Measurements from ENCODE around the gene OR2V2.

The OR2V2 gene

GRCh38 chr5:181185560-181185959 is 38.2 kb downstream of the OR2V2 start:
- no peak for DNase-seq (ENCODE audit: low read depth in 1 of 2, low spot score in 1 of 2)
- Histone ChIP-seq H3K4me3 (replicated peaks; ENCODE audit: insufficient read depth, low read length) (no peak overlapping the region), H3K27ac (replicated peaks) (no peak overlapping the region), H3K27me3 (ENCODE audit: insufficient read depth, poor library complexity, severe bottlenecking) (no peaks in the 10 kb centered on the region)
- TF ChIP-seq GABPA (IDR thresholded peaks at IDR 0.05; ENCODE audit: low read depth) (no peak), CTCF (IDR thresholded peaks at IDR 0.05; ENCODE audit: insufficient read depth, low read length) (no peak), REST (IDR thresholded peaks at IDR 0.05; ENCODE audit: insufficient replicate concordance, low read depth) (no peak), POLR2AphosphoS5 (IDR thresholded peaks at IDR 0.05; ENCODE audit: low read depth) (no peak), SPI1 (IDR thresholded peaks at IDR 0.05; ENCODE audit: borderline replicate concordance, low read depth) (no peak)

DNA sequence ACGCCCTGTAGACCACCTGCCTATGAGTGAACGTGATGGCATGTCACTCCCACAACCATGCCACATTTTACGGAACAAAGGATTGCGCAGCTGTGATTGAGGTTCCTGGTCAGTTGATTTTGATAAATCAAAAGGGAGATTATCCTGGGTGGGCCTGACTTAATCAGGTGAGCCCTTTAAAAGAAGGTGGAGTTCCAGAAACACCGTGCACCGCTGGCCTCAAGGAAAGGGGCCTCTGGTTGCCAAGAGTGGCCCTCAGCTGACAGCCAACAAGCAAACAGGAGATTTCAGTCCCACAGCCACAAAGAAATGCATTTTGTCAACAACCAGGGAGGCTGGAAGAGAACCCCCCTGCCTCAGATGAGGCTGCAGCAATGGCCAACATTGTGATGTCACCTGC is 38.6 kb downstream of the OR2V2 start:
- Histone ChIP-seq H3K27me3 (ENCODE audit: insufficient read depth, poor library complexity, severe bottlenecking) (no peaks in the 10 kb centered on the region), H3K27ac (replicated peaks) (no peak overlapping the region), H3K4me3 (replicated peaks; ENCODE audit: insufficient read depth, low read length) (no peak overlapping the region)
- DNase-seq (ENCODE audit: low read depth in 1 of 2, low spot score in 1 of 2), result no peak
- no peak for TF ChIP-seq CTCF (IDR thresholded peaks at IDR 0.05; ENCODE audit: insufficient read depth, low read length)
- TF ChIP-seq SPI1 (IDR thresholded peaks at IDR 0.05; ENCODE audit: borderline replicate concordance, low read depth), result no peak
- no peak for TF ChIP-seq GABPA (IDR thresholded peaks at IDR 0.05; ENCODE audit: low read depth)
- TF ChIP-seq REST (IDR thresholded peaks at IDR 0.05; ENCODE audit: insufficient replicate concordance, low read depth), result no peak
- no peak for TF ChIP-seq POLR2AphosphoS5 (IDR thresholded peaks at IDR 0.05; ENCODE audit: low read depth)

DNA sequence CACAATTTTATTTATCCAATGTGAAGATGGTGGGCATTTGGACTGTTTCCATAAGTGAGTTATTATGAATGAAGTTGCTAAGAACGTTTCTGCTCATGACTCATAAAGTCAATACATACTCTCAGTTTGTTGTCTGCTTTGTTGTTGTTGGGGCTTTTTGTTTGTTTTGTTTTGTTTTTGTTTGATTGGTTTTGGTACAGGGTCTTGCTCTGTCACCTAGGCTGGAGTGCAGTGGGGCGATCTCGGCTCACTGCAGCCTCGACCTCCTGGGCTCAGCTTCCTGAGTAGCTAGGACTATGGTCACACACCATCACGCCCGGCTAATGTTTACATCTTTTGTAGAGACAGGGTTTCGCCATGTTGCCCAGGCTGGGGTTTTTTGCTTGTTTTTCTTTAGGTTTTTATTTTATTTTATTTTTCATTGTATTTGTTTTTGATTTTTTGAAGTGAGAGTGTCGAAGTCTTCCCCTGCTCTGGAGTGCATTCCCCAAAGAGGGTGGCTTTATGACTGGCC is 39.7 kb downstream of the OR2V2 start:
- Histone ChIP-seq H3K4me3 (replicated peaks; ENCODE audit: insufficient read depth, low read length) (no peak overlapping the region; the same call in 1 of the 2 replicates), H3K27me3 (ENCODE audit: insufficient read depth, poor library complexity, severe bottlenecking) (no peaks in the 10 kb centered on the region), H3K27ac (replicated peaks) (no peak overlapping the region)
- DNase-seq (ENCODE audit: low read depth in 1 of 2, low spot score in 1 of 2), result no peak
- TF ChIP-seq POLR2AphosphoS5 (IDR thresholded peaks at IDR 0.05; ENCODE audit: low read depth) (no peak), SPI1 (IDR thresholded peaks at IDR 0.05; ENCODE audit: borderline replicate concordance, low read depth) (no peak), REST (IDR thresholded peaks at IDR 0.05; ENCODE audit: insufficient replicate concordance, low read depth) (no peak), CTCF (IDR thresholded peaks at IDR 0.05; ENCODE audit: insufficient read depth, low read length) (no peak), GABPA (IDR thresholded peaks at IDR 0.05; ENCODE audit: low read depth) (no peak)
